GM12875 (cell line): Measurements from ENCODE around the gene CIDEA.
"Not testable (repeated sequence)": the region's sequence is repeated elsewhere in the genome, so short reads cannot be mapped to it uniquely, and the experiment has no call there.

ENCODE experiments used
- H3K4me3 ChIP-seq: one replicate; pipeline ENCODE4 v1.5.1; 2011; ENCODE audit warnings: low read depth, low read length, control low read depth
- TF ChIP-seq, protein P1 (sequence below): IDR thresholded peaks from 2 replicates; pipeline ENCODE4 v1.5.1; 2011; ENCODE audit warnings: low read depth, mild to moderate bottlenecking, control low read depth, inconsistent platforms, low read length, moderate library complexity, borderline replicate concordance; ENCODE audit not compliant: insufficient read depth

Gene CIDEA, protein sequence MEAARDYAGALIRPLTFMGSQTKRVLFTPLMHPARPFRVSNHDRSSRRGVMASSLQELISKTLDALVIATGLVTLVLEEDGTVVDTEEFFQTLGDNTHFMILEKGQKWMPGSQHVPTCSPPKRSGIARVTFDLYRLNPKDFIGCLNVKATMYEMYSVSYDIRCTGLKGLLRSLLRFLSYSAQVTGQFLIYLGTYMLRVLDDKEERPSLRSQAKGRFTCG

DNA sequence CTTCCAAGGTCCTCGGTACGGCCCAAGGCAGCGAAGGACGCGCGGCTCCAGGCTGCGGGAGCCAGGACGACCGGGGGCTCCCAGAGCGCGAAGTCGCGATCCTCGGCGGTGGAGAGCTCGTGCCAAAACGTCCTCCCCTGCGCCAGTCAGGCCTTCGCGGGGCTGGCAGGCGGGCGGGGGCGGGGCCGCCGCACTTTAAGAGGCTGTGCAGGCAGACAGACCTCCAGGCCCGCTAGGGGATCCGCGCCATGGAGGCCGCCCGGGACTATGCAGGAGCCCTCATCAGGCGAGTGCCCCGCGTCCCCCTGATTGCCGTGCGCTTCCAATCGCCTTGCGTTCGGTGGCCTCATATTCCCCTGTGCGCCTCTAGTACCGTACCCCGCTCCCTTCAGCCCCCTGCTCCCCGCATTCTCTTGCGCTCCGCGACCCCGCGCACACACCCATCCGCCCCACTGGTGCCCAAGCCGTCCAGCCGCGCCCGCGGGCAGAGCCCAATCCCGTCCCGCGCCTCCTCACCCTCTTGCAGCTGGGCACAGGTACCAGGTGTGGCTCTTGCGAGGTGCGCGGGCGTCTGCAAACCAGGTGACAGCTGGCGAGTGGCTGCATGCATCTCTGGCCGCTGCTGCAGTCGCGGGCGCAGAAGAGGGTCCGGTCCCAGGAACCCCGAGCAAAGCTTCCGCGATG lies at the start of gene CIDEA:
CIDEA (plus strand) TSS at position 226 of the 684 bp plus-strand sequence; CDS start at position 249, 23 bp downstream.
- TF ChIP-seq, protein P1, sequence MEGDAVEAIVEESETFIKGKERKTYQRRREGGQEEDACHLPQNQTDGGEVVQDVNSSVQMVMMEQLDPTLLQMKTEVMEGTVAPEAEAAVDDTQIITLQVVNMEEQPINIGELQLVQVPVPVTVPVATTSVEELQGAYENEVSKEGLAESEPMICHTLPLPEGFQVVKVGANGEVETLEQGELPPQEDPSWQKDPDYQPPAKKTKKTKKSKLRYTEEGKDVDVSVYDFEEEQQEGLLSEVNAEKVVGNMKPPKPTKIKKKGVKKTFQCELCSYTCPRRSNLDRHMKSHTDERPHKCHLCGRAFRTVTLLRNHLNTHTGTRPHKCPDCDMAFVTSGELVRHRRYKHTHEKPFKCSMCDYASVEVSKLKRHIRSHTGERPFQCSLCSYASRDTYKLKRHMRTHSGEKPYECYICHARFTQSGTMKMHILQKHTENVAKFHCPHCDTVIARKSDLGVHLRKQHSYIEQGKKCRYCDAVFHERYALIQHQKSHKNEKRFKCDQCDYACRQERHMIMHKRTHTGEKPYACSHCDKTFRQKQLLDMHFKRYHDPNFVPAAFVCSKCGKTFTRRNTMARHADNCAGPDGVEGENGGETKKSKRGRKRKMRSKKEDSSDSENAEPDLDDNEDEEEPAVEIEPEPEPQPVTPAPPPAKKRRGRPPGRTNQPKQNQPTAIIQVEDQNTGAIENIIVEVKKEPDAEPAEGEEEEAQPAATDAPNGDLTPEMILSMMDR: no peak
- H3K4me3 ChIP-seq: no peak within 1 kb of the TSS

DNA sequence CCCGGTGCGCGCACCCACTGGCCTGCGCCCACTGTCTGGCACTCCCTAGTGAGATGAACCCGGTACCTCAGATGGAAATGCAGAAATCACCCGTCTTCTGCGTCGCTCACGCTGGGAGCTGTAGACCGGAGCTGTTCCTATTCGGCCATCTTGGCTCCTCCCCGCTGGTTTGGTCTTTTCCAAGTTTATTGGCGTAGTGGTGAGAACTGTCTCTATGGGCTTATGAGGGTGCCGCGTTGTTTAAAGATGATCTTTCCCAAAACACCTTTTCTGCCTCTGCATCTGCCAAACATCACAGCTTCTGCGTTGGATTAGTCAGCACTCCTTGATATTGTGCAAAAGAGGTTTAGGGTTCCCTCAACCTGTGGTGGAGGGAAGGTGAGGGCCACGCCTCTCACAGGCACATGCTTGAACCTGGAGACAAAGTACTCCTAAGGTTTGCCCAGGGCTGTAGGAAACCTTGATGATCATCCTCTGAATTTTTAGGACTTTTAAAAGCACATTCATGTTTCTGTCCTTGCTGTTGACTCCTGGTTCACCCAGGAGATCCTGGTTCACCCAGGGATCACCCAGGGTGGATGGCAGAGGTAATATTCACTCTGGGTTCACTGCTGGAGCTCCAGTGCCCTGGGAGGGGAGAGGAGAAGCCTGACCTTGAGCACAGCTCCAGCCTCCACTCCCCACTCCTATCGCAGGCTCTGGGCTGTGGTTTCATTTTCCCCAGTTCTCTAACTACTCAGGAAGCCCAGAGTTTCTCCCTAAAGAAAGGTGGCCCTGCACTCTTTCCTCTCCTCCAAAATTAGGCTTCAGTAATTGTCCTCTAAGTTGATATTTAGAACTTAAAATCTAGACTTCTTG lies 45.6 kb upstream of the CIDEA start:
- not testable (repeated sequence) for H3K4me3 ChIP-seq

DNA sequence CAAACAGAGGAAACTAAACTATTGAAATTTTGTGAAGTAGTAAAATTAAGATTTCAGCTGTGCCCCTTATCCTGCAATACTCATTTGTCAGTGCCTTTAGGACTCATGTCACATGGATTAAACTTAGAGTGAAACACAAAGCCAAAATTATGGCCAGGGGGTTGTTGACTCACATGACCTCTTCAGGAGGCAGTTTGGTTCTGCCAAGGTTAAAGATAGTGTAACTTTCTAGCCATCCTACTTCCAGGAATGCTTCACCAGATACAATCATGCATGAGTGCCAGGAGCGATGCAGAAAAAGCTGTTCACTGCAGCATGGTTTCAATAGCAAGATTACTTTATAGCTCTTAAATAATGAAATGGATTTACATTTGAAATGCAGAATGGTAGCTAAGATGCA lies 41.9 kb upstream of the CIDEA start:
- not testable (repeated sequence) for H3K4me3 ChIP-seq

DNA sequence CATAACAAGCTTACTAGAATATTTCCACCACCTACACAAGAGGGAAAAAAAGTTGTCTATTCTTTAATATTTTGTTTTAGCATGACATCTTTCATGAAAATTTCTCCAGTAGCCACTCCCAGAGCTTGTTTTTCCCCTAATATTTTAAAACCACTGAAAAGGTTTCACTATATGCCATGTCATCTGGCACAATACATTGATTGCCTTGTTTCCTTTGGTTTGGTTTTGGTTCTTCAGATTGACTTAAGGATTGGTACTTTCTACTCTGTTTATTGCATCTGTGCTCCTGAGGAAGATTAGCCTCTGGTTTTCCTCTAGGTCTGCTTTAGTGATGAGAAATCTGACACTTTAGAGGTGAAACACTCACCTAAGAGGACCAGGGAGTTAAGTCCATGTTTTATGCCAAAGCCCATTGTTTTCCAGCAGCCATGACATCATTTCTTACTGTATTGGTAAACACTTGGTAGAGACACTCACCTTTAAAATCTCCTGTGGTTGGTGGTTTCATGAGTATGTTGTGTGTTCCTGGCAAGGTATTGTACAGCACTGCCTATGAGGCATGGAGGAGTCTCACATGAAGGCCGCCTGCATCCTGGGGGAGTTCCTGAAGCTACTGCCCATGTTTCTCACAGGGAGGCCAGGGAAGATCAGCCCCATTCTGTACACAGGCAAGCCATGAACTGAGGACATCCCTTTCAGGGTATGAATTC lies 39.7 kb upstream of the CIDEA start:
- not testable (repeated sequence) for H3K4me3 ChIP-seq

DNA sequence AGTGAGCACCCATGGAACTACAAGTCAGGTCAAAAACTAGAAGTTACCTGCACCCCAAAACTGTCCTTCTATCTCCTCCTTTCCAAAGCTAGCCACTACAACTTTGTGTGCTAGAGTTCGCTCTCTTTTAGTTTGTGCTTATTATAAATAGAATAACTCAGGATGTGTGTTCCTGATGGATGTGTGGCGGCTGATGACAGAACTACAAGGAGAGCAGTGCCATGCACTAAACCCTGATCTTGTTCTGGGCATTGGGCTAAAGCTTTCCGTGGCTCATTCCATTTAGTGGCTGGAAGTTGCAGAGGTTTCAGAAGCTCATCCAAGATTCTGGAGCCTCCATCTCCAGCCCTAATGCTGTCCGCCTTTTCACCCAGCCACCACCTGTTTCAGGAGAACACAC lies 37.7 kb upstream of the CIDEA start:
- H3K4me3 ChIP-seq: not testable (repeated sequence)

DNA sequence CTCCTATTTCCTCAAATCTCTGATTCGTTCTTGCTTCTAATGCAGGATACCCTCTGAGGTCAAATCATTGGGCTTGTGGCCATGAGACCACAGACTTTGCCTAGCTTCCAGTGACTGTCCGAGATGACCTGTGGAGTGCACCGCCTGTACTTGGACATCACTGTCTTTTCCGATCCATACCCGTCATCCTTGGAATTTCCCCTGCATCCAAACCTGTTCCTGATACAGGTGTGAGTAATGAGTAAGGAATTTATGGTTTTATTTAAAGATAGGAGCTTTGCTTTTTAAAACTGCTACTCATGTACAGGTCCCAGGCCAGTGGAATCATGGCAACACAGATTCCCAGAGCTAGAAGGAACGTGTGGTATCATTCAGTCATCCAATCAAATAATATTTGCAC lies 35.6 kb upstream of the CIDEA start:
- not testable (repeated sequence) for H3K4me3 ChIP-seq

DNA sequence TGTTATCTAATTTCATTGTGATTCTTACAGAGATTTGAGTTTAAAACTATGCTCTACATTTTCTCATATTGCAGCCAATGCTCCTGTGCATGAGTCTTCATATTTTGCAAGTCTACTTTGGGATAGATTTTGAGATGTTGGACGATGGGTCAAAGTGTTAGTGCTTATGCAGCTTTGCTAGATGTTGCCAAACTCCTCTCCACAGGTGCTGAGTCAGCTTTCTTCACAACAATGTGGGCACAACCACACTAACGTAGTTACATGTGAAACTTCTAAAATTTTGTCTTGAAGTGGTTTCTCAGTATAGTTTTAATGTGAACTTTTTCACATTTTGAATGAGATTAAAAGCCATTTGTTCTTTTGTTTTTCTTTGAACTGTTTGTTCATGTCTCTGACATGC lies 32.1 kb upstream of the CIDEA start:
- H3K4me3 ChIP-seq: not testable (repeated sequence)

DNA sequence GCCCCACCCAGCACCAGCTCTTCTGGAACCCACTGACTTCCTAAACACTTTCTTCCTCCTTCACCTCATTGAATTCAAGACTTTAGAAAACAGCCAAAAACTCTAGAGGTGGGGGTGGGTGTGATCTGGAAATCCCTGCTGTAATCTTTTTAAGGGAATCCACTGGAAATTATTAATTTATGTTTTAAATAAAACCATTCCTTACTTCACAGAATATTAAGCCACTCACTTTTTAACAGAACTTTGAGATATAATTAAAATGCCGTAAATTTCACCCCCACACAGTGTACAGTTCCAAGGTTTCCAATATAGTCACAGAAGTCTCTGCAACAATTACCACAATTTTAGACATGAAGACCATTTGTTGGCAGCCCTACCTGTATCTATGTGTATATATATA lies 30.8 kb upstream of the CIDEA start:
- not testable (repeated sequence) for H3K4me3 ChIP-seq

DNA sequence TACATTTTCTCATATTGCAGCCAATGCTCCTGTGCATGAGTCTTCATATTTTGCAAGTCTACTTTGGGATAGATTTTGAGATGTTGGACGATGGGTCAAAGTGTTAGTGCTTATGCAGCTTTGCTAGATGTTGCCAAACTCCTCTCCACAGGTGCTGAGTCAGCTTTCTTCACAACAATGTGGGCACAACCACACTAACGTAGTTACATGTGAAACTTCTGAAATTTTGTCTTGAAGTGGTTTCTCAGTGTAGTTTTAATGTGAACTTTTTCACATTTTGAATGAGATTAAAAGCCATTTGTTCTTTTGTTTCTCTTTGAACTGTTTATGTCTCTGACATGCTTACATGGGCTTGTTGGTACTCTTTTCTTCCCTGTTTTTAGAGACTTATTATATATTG lies 27.4 kb upstream of the CIDEA start:
- not testable (repeated sequence) for H3K4me3 ChIP-seq

DNA sequence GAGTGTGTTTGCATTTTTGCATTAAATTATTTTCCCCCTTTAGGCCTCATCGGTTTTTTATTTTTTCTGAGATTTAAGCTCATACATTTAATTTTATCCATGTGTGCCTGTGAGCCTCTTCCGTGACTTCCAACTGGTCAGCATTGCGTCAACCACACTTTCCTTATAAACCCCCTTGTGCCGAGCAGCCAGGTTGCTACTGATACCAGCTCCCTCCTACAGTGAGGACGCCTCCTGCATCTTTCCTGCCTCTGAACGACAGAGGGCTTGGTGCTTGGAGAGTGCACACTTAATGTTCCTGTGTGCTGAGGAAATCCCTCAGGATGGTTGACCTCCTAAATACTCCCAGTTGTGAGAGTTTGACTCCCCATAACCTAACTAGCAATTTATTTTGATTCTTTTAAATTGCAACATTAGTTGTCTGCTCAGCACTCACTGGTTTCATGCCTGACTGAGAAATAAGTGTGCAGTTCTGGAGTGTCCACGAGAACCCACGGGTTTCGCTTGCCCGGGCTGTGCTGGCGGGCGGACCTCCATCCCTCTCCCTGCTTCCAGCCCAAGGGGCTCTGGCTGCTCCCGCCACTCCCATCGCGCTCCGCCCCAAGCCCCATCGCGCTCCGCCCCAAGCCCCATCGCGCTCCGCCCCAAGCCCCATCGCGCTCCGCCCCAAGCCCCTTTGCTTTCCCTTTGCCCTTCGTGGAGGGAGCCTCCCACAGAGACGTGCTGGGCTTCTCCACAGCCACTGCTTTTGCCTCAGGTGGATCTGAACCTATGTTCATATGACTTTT lies 26.6 kb upstream of the CIDEA start:
- not testable (repeated sequence) for H3K4me3 ChIP-seq

DNA sequence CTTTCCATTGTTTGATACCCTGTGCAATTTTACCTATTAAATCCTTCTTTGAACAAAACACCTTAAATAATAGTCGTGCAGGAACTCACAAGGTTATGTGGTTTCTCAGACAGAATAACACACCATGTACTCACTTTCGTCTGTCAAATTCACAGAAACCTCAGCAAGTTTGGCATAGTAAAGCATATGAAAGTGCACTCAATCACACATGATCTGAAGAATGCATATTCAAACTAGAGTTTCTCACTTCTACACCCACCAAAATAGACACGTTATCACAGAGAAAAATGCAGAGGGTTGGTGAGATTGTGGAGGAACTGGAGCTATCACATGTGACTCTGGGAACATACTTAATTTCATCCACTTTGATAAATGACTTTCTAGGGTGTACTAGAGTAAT lies 25.9 kb upstream of the CIDEA start:
- H3K4me3 ChIP-seq: not testable (repeated sequence)

DNA sequence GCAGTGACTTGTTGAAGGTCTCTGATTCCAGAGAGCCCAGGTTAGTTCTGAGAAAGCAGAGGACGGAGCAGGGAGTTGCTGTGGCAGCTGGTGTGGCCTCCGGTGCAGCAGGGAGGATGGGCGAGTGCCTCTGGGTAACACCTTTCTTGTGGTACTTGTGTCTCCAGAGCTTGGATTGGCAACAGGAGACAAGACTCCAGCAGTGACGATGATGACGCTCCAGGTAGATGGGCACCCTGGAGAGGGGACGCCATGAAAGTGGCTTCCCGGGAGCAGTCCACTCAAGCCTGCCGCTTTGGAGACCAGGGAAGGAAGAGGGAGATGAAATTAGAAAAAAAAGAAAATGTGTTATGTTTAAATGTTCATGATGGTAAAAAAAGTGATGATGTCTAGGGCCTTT lies 23.6 kb upstream of the CIDEA start:
- not testable (repeated sequence) for H3K4me3 ChIP-seq
